Measurements from ENCODE around the gene SORCS2.

DNA sequence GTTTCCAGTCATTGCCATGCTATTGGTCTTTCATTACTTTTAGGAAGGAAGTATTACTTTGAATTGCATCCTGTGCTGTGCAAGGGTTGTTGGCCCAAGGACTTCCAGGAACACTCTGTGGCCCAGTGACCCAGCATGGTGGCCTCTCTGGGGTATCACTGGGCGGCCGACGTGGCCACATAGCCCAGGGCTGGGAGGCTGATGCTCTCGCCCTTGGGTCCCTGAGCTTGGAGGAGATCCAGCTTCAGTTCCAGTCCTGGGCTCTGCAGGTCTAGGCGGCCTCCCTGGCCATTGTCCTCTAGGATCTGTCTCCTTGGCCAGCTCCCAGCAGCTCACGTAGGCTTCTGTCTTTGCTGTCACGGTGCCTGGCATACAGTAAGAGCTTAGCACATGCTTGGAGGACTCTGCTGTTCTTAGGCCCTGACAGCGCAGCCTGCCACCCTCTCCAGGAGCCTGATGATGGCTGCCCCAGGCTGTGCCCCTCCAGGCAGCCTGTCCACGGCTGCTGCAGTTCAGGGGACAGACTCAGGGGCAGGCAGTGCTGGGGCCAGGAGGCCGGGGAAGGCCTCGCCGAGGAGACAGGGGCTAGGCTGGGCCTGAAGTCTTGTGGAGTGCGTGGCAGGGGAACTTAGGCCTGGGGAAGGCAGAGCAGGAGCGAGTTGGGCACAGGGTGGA lies 42.2 kb downstream of the SORCS2 start:
- TF ChIP-seq, protein P1, sequence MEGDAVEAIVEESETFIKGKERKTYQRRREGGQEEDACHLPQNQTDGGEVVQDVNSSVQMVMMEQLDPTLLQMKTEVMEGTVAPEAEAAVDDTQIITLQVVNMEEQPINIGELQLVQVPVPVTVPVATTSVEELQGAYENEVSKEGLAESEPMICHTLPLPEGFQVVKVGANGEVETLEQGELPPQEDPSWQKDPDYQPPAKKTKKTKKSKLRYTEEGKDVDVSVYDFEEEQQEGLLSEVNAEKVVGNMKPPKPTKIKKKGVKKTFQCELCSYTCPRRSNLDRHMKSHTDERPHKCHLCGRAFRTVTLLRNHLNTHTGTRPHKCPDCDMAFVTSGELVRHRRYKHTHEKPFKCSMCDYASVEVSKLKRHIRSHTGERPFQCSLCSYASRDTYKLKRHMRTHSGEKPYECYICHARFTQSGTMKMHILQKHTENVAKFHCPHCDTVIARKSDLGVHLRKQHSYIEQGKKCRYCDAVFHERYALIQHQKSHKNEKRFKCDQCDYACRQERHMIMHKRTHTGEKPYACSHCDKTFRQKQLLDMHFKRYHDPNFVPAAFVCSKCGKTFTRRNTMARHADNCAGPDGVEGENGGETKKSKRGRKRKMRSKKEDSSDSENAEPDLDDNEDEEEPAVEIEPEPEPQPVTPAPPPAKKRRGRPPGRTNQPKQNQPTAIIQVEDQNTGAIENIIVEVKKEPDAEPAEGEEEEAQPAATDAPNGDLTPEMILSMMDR (IDR thresholded peaks at IDR 0.05), result no peak
- TF ChIP-seq POLR2AphosphoS5 (IDR thresholded peaks at IDR 0.05; ENCODE audit: low read depth, low read length), result no peak
- TF ChIP-seq, protein P2, sequence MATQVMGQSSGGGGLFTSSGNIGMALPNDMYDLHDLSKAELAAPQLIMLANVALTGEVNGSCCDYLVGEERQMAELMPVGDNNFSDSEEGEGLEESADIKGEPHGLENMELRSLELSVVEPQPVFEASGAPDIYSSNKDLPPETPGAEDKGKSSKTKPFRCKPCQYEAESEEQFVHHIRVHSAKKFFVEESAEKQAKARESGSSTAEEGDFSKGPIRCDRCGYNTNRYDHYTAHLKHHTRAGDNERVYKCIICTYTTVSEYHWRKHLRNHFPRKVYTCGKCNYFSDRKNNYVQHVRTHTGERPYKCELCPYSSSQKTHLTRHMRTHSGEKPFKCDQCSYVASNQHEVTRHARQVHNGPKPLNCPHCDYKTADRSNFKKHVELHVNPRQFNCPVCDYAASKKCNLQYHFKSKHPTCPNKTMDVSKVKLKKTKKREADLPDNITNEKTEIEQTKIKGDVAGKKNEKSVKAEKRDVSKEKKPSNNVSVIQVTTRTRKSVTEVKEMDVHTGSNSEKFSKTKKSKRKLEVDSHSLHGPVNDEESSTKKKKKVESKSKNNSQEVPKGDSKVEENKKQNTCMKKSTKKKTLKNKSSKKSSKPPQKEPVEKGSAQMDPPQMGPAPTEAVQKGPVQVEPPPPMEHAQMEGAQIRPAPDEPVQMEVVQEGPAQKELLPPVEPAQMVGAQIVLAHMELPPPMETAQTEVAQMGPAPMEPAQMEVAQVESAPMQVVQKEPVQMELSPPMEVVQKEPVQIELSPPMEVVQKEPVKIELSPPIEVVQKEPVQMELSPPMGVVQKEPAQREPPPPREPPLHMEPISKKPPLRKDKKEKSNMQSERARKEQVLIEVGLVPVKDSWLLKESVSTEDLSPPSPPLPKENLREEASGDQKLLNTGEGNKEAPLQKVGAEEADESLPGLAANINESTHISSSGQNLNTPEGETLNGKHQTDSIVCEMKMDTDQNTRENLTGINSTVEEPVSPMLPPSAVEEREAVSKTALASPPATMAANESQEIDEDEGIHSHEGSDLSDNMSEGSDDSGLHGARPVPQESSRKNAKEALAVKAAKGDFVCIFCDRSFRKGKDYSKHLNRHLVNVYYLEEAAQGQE (IDR thresholded peaks at IDR 0.05; ENCODE audit: low read depth, low read length), result no peak

Data from SK-N-SH (cell line).